Liver (tissue), 9 donors: ENCODE measurements around the gene CXCR3. TPM values are rescaled to one million over a fixed set of nuclear protein-coding genes. Genes with fewer than 3 reads are reported as not detected.

ENCODE experiments used
- DNase-seq: peaks from one replicate; pipeline ENCODE4 v3.0.0-alpha.2; 2017; ENCODE audit warnings: low spot score
- H3K27ac ChIP-seq, 2 donors: one replicate each; pipeline ENCODE4 v1.7.0; 2013; ENCODE audit warnings: inconsistent platforms in 2 of 2, low read length in 2 of 2, control low read depth in 1 of 2, low read depth in 1 of 2, mild to moderate bottlenecking in 1 of 2
- H3K27me3 ChIP-seq, 4 donors: one replicate each; pipeline versions ENCODE4 v1.6.1 to v1.7.0; 2013; ENCODE audit warnings: low read length in 3 of 4, inconsistent platforms in 1 of 4, mild to moderate bottlenecking in 1 of 4, moderate library complexity in 1 of 4; ENCODE audit not compliant: control insufficient read depth in 4 of 4, insufficient read depth in 4 of 4
- H3K36me3 ChIP-seq, 4 donors: one replicate each; pipeline versions ENCODE4 v1.6.1 to v1.7.0; 2013; ENCODE audit warnings: low read length in 3 of 4, mild to moderate bottlenecking in 3 of 4, low read depth in 1 of 4, moderate library complexity in 1 of 4; ENCODE audit not compliant: control insufficient read depth in 4 of 4, insufficient read depth in 3 of 4
- H3K4me1 ChIP-seq, 4 donors: one replicate each; pipeline versions ENCODE4 v1.6.1 to v1.7.0; 2013; ENCODE audit warnings: low read length in 3 of 4, mild to moderate bottlenecking in 3 of 4, moderate library complexity in 1 of 4; ENCODE audit not compliant: control insufficient read depth in 4 of 4, insufficient read depth in 4 of 4
- H3K4me3 ChIP-seq, 3 donors: one replicate each; pipeline versions ENCODE4 v1.6.1 to v1.7.0; 2013; ENCODE audit warnings: low read length in 3 of 3, control low read depth in 1 of 3, low read depth in 1 of 3, mild to moderate bottlenecking in 1 of 3
- H3K9ac ChIP-seq, 2 donors: one replicate each; pipeline ENCODE4 v1.7.0; 2013; ENCODE audit warnings: low read length in 2 of 2, mild to moderate bottlenecking in 2 of 2, moderate library complexity in 2 of 2, control low read depth in 1 of 2, low read depth in 1 of 2
- H3K9me3 ChIP-seq, 4 donors: one replicate each; pipeline versions ENCODE4 v1.6.1 to v1.7.0; 2013; ENCODE audit warnings: low read length in 3 of 4; ENCODE audit not compliant: control insufficient read depth in 4 of 4
- FOXA1 ChIP-seq: IDR thresholded peaks from 2 replicates; pipeline ENCODE4 v1.6.1; 2016; ENCODE audit warnings: antibody characterized with exemption
- HNF4G ChIP-seq: IDR thresholded peaks from 2 replicates; pipeline ENCODE4 v1.6.1; 2016; ENCODE audit warnings: antibody characterized with exemption
- JUND ChIP-seq, 2 donors: IDR thresholded peaks; 2 replicates each; pipeline ENCODE4 v1.6.1; 2016; ENCODE audit warnings: antibody characterized with exemption in 2 of 2
- NR2F2 ChIP-seq: IDR thresholded peaks from 2 replicates; pipeline ENCODE4 v1.6.1; 2016; ENCODE audit warnings: antibody characterized with exemption
- RAD21 ChIP-seq, 2 donors: IDR thresholded peaks; 2 replicates each; pipeline ENCODE4 v1.6.1; 2016; ENCODE audit warnings: antibody characterized with exemption in 2 of 2, mild to moderate bottlenecking in 2 of 2
- RXRA ChIP-seq, 2 donors: IDR thresholded peaks; 2 replicates each; pipeline ENCODE4 v1.6.1; 2017 to 2018; ENCODE audit warnings: antibody characterized with exemption in 2 of 2, mild to moderate bottlenecking in 1 of 2
- TAF1 ChIP-seq: conservative IDR thresholded peaks from 2 replicates; pipeline ENCODE4 v1.6.1; 2016; ENCODE audit warnings: antibody characterized with exemption, mild to moderate bottlenecking
- YY1 ChIP-seq: IDR thresholded peaks from 2 replicates; pipeline ENCODE4 v1.6.1; 2016; ENCODE audit warnings: antibody characterized with exemption, mild to moderate bottlenecking
- WGBS: extraction: QIAGEN DNeasy Blood & Tissue Kit; methylation state at CpG from one replicate; pipeline ENCODE4 v1.1.7; 2013; 5-methylcytosine and 5-hydroxymethylcytosine counted together
- polyA plus RNA-seq, 2 donors: library from polyadenylated mRNA; stranded (reverse) in 1 of 2; unstranded in 1 of 2; fragments of 200-250 nt in 1 of 2; fragments of >200 nt in 1 of 2; fragmentation: Nextera tagmentation in 1 of 2; extraction: Ambion mirVana in 1 of 2; gene quantifications; one replicate each; pipeline versions ENCODE4 v1.2.1 to v1.2.3, GENCODE V29; 2013 to 2015
- total RNA-seq, 2 donors: library from RNA; depleted of rRNA; stranded (reverse); fragments of >200 nt; gene quantifications; one replicate each; pipeline ENCODE4 v1.2.3, GENCODE V29; 2014
- TF ChIP-seq, protein P1 (sequence below): fragments of 150-350 bp; IDR thresholded peaks from 2 replicates; pipeline ENCODE4 v1.5.1; 2017; ENCODE audit warnings: improper control_type of control experiment, low read depth, low read length; ENCODE audit not compliant: missing input control
- TF ChIP-seq, protein P2 (sequence below): IDR thresholded peaks from 2 replicates; pipeline ENCODE4 v1.6.1; 2016; ENCODE audit warnings: antibody characterized with exemption, mild to moderate bottlenecking
- TF ChIP-seq, protein P3 (sequence below): IDR thresholded peaks from 2 replicates; pipeline ENCODE4 v1.6.1; 2016; ENCODE audit warnings: antibody characterized with exemption
- TF ChIP-seq, protein P4 (sequence below): IDR thresholded peaks from 2 replicates; pipeline ENCODE4 v1.6.1; 2016; ENCODE audit warnings: antibody characterized with exemption
- TF ChIP-seq, protein P5 (sequence below): IDR thresholded peaks from 2 replicates; pipeline ENCODE4 v1.6.1; 2016; ENCODE audit warnings: antibody characterized with exemption
- donor health status: healthy.
- donor health status: healthy.
- donor health status: healthy.
- donor health status: healthy.
- donor health status: healthy.

Gene CXCR3
- total and polyA plus RNA-seq, 4 donors = 0.25 to 0.27 (median 0.25) TPM; not detected in 1

DNA sequence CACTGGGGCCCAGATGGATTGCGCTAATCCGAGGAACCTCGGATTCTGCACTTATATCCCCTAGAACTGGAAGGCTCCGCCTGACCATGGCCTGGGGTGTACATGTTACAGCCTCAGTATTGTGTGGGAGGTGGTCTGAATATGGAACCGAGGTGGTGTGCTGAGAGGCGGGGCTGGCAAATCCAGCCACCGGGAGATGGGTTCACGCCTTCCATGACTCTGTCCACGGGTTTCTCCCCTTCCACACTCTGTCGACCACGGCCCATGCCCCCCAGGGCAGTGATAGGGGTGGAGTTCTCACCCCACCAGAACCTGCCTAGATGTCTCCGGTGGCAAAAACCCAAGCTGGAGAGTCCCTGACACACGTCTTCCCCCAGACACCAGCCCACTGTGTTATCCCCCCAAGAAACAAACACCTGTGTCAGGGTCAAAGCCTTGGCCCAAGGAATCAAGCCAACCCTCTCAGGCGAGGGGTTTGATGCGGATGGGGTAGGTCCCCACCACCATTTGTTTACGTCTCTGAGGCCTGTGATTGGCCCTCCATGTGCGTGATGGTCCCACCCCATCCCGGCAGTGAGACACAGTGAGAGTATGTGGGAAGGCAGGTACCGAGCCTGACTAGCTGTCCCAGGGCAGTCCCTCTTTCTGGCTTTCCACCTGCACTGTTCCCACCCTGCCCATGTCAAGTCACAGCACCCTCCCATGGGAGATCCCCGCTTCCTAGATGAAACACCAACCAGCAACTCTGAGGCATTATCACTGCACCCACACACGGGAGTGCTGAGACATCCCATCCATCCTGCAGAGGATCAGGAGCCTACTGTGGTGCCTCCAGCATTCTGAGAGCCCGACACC lies 42.5 kb upstream of the CXCR3 start:
- Histone ChIP-seq H3K9me3 (no peaks in the 10 kb centered on the region), H3K36me3 (no peaks in the 10 kb centered on the region), H3K27me3 (no peaks in the 10 kb centered on the region), H3K4me1 (no peaks in the 10 kb centered on the region), H3K27ac (no peak overlapping the region), H3K9ac (no peak overlapping the region), H3K4me3 (no peak overlapping the region)
- TF ChIP-seq, protein P1, sequence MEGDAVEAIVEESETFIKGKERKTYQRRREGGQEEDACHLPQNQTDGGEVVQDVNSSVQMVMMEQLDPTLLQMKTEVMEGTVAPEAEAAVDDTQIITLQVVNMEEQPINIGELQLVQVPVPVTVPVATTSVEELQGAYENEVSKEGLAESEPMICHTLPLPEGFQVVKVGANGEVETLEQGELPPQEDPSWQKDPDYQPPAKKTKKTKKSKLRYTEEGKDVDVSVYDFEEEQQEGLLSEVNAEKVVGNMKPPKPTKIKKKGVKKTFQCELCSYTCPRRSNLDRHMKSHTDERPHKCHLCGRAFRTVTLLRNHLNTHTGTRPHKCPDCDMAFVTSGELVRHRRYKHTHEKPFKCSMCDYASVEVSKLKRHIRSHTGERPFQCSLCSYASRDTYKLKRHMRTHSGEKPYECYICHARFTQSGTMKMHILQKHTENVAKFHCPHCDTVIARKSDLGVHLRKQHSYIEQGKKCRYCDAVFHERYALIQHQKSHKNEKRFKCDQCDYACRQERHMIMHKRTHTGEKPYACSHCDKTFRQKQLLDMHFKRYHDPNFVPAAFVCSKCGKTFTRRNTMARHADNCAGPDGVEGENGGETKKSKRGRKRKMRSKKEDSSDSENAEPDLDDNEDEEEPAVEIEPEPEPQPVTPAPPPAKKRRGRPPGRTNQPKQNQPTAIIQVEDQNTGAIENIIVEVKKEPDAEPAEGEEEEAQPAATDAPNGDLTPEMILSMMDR = no peak
- TF ChIP-seq, protein P2, sequence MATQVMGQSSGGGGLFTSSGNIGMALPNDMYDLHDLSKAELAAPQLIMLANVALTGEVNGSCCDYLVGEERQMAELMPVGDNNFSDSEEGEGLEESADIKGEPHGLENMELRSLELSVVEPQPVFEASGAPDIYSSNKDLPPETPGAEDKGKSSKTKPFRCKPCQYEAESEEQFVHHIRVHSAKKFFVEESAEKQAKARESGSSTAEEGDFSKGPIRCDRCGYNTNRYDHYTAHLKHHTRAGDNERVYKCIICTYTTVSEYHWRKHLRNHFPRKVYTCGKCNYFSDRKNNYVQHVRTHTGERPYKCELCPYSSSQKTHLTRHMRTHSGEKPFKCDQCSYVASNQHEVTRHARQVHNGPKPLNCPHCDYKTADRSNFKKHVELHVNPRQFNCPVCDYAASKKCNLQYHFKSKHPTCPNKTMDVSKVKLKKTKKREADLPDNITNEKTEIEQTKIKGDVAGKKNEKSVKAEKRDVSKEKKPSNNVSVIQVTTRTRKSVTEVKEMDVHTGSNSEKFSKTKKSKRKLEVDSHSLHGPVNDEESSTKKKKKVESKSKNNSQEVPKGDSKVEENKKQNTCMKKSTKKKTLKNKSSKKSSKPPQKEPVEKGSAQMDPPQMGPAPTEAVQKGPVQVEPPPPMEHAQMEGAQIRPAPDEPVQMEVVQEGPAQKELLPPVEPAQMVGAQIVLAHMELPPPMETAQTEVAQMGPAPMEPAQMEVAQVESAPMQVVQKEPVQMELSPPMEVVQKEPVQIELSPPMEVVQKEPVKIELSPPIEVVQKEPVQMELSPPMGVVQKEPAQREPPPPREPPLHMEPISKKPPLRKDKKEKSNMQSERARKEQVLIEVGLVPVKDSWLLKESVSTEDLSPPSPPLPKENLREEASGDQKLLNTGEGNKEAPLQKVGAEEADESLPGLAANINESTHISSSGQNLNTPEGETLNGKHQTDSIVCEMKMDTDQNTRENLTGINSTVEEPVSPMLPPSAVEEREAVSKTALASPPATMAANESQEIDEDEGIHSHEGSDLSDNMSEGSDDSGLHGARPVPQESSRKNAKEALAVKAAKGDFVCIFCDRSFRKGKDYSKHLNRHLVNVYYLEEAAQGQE = no peak
- TF ChIP-seq, protein P3, sequence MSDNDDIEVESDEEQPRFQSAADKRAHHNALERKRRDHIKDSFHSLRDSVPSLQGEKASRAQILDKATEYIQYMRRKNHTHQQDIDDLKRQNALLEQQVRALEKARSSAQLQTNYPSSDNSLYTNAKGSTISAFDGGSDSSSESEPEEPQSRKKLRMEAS = no peak
- TF ChIP-seq RAD21 (IDR thresholded peaks at IDR 0.05) (no peak), HNF4G (no peak), FOXA1 (no peak)
- TF ChIP-seq, protein P4, sequence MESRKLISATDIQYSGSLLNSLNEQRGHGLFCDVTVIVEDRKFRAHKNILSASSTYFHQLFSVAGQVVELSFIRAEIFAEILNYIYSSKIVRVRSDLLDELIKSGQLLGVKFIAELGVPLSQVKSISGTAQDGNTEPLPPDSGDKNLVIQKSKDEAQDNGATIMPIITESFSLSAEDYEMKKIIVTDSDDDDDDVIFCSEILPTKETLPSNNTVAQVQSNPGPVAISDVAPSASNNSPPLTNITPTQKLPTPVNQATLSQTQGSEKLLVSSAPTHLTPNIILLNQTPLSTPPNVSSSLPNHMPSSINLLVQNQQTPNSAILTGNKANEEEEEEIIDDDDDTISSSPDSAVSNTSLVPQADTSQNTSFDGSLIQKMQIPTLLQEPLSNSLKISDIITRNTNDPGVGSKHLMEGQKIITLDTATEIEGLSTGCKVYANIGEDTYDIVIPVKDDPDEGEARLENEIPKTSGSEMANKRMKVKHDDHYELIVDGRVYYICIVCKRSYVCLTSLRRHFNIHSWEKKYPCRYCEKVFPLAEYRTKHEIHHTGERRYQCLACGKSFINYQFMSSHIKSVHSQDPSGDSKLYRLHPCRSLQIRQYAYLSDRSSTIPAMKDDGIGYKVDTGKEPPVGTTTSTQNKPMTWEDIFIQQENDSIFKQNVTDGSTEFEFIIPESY = no peak
- TF ChIP-seq, protein P5, sequence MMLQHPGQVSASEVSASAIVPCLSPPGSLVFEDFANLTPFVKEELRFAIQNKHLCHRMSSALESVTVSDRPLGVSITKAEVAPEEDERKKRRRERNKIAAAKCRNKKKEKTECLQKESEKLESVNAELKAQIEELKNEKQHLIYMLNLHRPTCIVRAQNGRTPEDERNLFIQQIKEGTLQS = no peak
- DNase-seq = no peak
- WGBS = 94% methylated on average over 22 of the region's 22 CpGs

DNA sequence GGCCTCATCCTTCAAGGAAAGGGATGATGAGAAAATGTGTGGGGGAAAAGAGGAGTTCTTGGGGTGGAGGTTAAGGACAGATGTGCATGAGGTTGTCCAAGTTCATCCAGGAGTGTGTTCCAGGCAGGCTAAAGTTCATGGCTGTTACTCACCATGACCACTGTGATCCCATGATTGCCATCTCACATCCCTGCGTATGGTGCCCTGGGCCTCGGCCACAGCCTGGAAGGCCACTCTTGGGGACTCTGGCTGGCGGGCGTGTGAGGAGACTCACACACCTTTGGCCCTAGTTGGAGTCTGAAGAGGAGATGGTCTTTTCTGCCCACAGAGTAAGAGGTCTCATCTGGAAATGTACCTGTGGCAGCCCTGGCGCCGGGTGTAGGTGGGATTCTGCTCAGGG lies 41.6 kb upstream of the CXCR3 start:
- no peak overlapping the region for H3K9ac ChIP-seq
- H3K4me1 ChIP-seq = no peaks in the 10 kb centered on the region
- TF ChIP-seq JUND (IDR thresholded peaks at IDR 0.05) (no peak), YY1 (peak; percentile 1), TAF1 (no peak), RXRA (IDR thresholded peaks at IDR 0.05) (peak in 1 of 2 donors; percentile 26), NR2F2 (no peak)
- TF ChIP-seq, protein P2 = no peak
- H3K27ac ChIP-seq = no peak overlapping the region
- no peaks in the 10 kb centered on the region for H3K9me3 ChIP-seq
- H3K4me3 ChIP-seq = no peak overlapping the region
- H3K36me3 ChIP-seq = no peaks in the 10 kb centered on the region
- H3K27me3 ChIP-seq = no peaks in the 10 kb centered on the region
- DNase-seq = no peak
- WGBS = 79% methylated on average over 6 of the region's 6 CpGs
